PFSK-1 (cell line): ENCODE results near the gene PTP4A2.

Experiments
- POLR2AphosphoS5 ChIP-seq: IDR thresholded peaks from 2 replicates; pipeline ENCODE4 v1.6.1; 2012; ENCODE audit warnings: low read depth, mild to moderate bottlenecking, control low read depth, low read length, moderate library complexity
- REST ChIP-seq, 2 experiments: IDR thresholded peaks; 2 replicates each; pipeline versions ENCODE4 v1.6.1 to v1.8.0; 2011 to 2012; ENCODE audit warnings: low read depth in 2 of 2, low read length in 2 of 2, control low read depth in 1 of 2, inconsistent platforms in 1 of 2, mild to moderate bottlenecking in 1 of 2, moderate library complexity in 1 of 2; ENCODE audit not compliant: insufficient read depth in 1 of 2
- SIN3A ChIP-seq: IDR thresholded peaks from 2 replicates; pipeline ENCODE4 v1.6.1; 2012; ENCODE audit warnings: mild to moderate bottlenecking, low read length, moderate library complexity, borderline replicate concordance; ENCODE audit not compliant: insufficient read depth

DNA sequence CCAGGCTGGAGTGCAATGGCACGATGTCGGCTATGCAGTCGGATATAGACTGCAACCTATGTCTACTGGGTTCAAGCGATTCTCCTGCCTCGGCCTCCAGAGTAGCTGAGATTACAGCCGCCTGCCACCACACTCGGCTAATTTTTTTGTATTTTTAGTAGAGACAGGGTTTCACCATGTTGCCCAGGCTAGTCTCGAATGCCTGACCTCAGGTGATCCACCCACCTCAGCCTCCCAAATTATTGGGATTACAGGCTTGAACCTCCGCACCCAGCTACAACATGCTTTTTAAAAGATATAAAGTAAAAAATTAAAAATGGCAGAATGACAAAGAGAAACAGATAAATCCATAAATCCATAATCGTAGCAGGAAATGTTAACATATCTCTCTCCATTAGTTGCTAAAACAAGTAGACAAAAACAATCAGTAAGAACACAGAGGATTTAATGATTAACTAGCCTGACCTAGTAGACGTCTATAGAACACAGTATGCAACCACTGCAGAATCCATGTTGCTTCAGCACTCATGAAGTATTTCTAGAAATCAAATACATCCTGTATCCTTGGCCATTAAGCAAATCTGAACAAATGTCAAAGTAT is 62.4 kb downstream of the PTP4A2 start:
- TF ChIP-seq POLR2AphosphoS5 (no peak), SIN3A (no peak), REST (IDR thresholded peaks at IDR 0.05; ENCODE audit: insufficient read depth in 1 of 2, low read depth in 2 of 2, low read length in 2 of 2) (no peak)
